B cell (primary cell): ENCODE measurements around the gene OR10G2. TPM values are rescaled to one million over a fixed set of nuclear protein-coding genes. Genes with fewer than 3 reads are reported as not detected.

Experiments
- ATAC-seq: fragments of 200-7000 bp; cut with Tn5 transposase; one replicate; pipeline ENCODE4 v1.10.0; 2021; ENCODE audit warnings: low read depth, mild to moderate bottlenecking, moderate number of reproducible peaks, moderate library complexity
- CTCF ChIA-PET: fragments of 350-600 bp; sonication (Branson Sonifier 250); formaldehyde crosslinking; loops from one replicate; lab custom pipeline; 2021; ENCODE audit warnings: antibody characterized with exemption, inconsistent platforms; lab: Charles Lee
- POLR2A ChIA-PET: fragments of 350-600 bp; sonication (Branson Sonifier 250); formaldehyde crosslinking; loops from one replicate; lab custom pipeline; 2021; ENCODE audit warnings: antibody characterized with exemption; lab: Charles Lee
- DNase-seq: peaks from one replicate; pipeline ENCODE4 v3.0.0; 2013
- H2AFZ ChIP-seq: 2 replicates; pipeline ENCODE4 v1.6.1; 2012; ENCODE audit warnings: mild to moderate bottlenecking, low read depth, low read length; ENCODE audit not compliant: insufficient read depth, poor library complexity, severe bottlenecking
- H3K27ac ChIP-seq, 2 donors: 1 replicate in 1 of 2; 2 replicates in 1 of 2; pipeline ENCODE4 v1.5.1; 2012 to 2013; ENCODE audit warnings: low read length in 2 of 2, mild to moderate bottlenecking in 2 of 2, moderate library complexity in 1 of 2
- H3K27me3 ChIP-seq, 4 experiments: fragments of 200-600 bp in 1 of 4; sonication (generic) in 1 of 4; replicated peaks in 1 of 4; 1 replicate in 2 of 4; 2 replicates in 2 of 4; pipeline versions ENCODE4 v1.6.1 to v1.7.0; 2013 to 2016; ENCODE audit warnings: low read length in 3 of 4, mild to moderate bottlenecking in 2 of 4, mixed read lengths in 1 of 4, moderate library complexity in 1 of 4; ENCODE audit not compliant: insufficient read depth in 4 of 4, control insufficient read depth in 3 of 4; ENCODE audit errors: control extremely low read depth in 1 of 4
- H3K36me3 ChIP-seq, 2 experiments: replicated peaks in 1 of 2; 1 replicate in 1 of 2; 2 replicates in 1 of 2; pipeline versions ENCODE4 v1.6.1 to v1.7.1; 2013; ENCODE audit warnings: low read length in 1 of 2; ENCODE audit not compliant: insufficient read depth in 2 of 2, control insufficient read depth in 1 of 2; ENCODE audit errors: control extremely low read depth in 1 of 2, extremely low read depth in 1 of 2
- H3K4me1 ChIP-seq, 2 donors: fragments of 200-600 bp in 1 of 2; sonication (generic) in 1 of 2; 1 replicate in 1 of 2; 2 replicates in 1 of 2; pipeline versions ENCODE4 v1.5.1 to v1.6.1; 2013 to 2017; ENCODE audit warnings: low read length in 2 of 2; ENCODE audit not compliant: control insufficient read depth in 2 of 2, insufficient read depth in 2 of 2
- H3K4me2 ChIP-seq: replicated peaks from 2 replicates; pipeline ENCODE3; 2012; ENCODE audit warnings: mild to moderate bottlenecking, low read depth, low read length; ENCODE audit not compliant: poor library complexity, severe bottlenecking
- H3K4me3 ChIP-seq, 5 experiments: fragments of 200-600 bp in 1 of 5; sonication (generic) in 1 of 5; 1 replicate in 3 of 5; 2 replicates in 2 of 5; pipeline versions ENCODE4 v1.5.1 to v1.7.0; 2011 to 2016; ENCODE audit warnings: low read length in 4 of 5, mild to moderate bottlenecking in 4 of 5, low read depth in 2 of 5, control low read depth in 1 of 5, moderate library complexity in 1 of 5; ENCODE audit not compliant: insufficient read depth in 1 of 5; ENCODE audit errors: control extremely low read depth in 1 of 5, extremely low read depth in 1 of 5
- H3K79me2 ChIP-seq: fragments of 200-600 bp; sonication (generic); one replicate; pipeline ENCODE4 v1.6.0; 2016; ENCODE audit warnings: low read length; ENCODE audit not compliant: control insufficient read depth, insufficient read depth
- H3K9ac ChIP-seq: fragments of 200-600 bp; sonication (generic); 2 replicates; pipeline ENCODE4 v1.6.1; 2017; ENCODE audit warnings: mild to moderate bottlenecking, low read length, moderate library complexity
- H3K9me3 ChIP-seq, 3 donors: one replicate each; pipeline versions ENCODE4 v1.6.1 to v1.7.1; 2013; ENCODE audit warnings: low read length in 2 of 3; ENCODE audit not compliant: control insufficient read depth in 2 of 3, insufficient read depth in 1 of 3; ENCODE audit errors: control extremely low read depth in 1 of 3
- H4K20me1 ChIP-seq: 2 replicates; pipeline ENCODE4 v1.6.0; 2012; ENCODE audit warnings: mild to moderate bottlenecking, low read length; ENCODE audit not compliant: insufficient read depth, control insufficient read depth, poor library complexity, severe bottlenecking
- H3K27ac Mint-ChIP-seq: one replicate; pipeline ENCODE4 v1.8.0; 2021; ENCODE audit warnings: mixed read lengths
- H3K27me3 Mint-ChIP-seq: one replicate; pipeline ENCODE4 v1.8.0; 2021; ENCODE audit warnings: mixed read lengths
- H3K4me1 Mint-ChIP-seq: one replicate; pipeline ENCODE4 v1.8.0; 2021; ENCODE audit warnings: mixed read lengths
- H3K4me3 Mint-ChIP-seq: one replicate; pipeline ENCODE4 v1.8.0; 2021; ENCODE audit warnings: mixed read lengths
- H3K9me3 Mint-ChIP-seq: one replicate; pipeline ENCODE4 v1.8.0; 2022; ENCODE audit warnings: mixed read lengths; ENCODE audit not compliant: insufficient read depth
- EZH2 ChIP-seq: IDR thresholded peaks from 2 replicates; pipeline ENCODE4 v1.6.1; 2012; ENCODE audit warnings: borderline replicate concordance, low read depth, mild to moderate bottlenecking, moderate library complexity, low read length; ENCODE audit not compliant: insufficient read depth, poor library complexity, severe bottlenecking
- WGBS: methylation state at CpG from one replicate; pipeline ENCODE4 v1.1.5; 2013; ENCODE audit warnings: missing lambda C conversion rate; ENCODE audit not compliant: insufficient coverage; 5-methylcytosine and 5-hydroxymethylcytosine counted together
- intact Hi-C: fragments of 100-400 bp; cut with micrococcal nuclease; formaldehyde crosslinking; loops from one replicate; pipeline ENCODE4 v1.10.0; 2022
- polyA plus RNA-seq: library from polyadenylated mRNA; depleted of rRNA; stranded (reverse); fragments of >200 nt; gene quantifications from 2 replicates; pipeline ENCODE4 v1.2.3, GENCODE V29; 2012
- total RNA-seq, 2 donors: library from RNA; stranded (reverse); fragments of 120-200 nt in 1 of 2; gene quantifications; 1 replicate in 1 of 2; 2 replicates in 1 of 2; pipeline versions ENCODE4 v1.2.3 to v1.2.4, GENCODE V29; 2013 to 2022
- TF ChIP-seq, protein P1 (sequence below): fragments of 200-600 bp; IDR thresholded peaks from one replicate; pipeline ENCODE4 v1.8.0; 2022; ENCODE audit warnings: antibody characterized with exemption, mild to moderate bottlenecking

Gene OR10G2
- total and polyA plus RNA-seq, 2 donors (not counting 1 experiment from before 2014, with no cell fraction given): not detected

DNA sequence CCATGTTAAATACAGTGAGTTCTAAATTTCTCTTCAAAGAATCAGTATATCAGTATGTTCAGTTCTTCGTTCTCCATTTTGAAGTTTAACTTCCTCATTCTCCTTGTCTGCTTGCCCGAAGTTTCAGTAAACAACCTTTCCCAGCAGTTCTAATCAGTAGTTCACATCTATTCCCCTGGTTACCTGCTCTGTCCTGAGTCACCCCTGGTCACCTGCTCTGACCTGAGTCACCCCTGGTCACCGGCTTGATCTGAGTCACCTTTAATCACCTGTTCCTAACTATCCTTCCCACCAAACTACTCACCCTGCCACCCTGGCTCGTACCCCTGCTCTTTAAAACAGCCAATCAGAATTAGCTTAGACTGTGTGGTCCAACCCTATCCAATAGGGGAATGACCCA, 45.4 kb downstream of the OR10G2 start:
- Histone ChIP-seq H3K4me1 (no peaks in the 10 kb centered on the region), H4K20me1 (no peaks in the 10 kb centered on the region), H3K9ac (no peak overlapping the region), H3K27ac (no peak overlapping the region), H3K4me3 (no peak overlapping the region), H3K27me3 (peaks cover 0 to 8% (median 0%) of the 10 kb centered on the region in 4 experiments), H3K36me3 (no peaks in the 10 kb centered on the region), H3K9me3 (peaks cover 6 to 27% (median 10%) of the 10 kb centered on the region in 3 donors), H3K79me2 (no peaks in the 10 kb centered on the region), H2AFZ (no peak overlapping the region), H3K4me2 (no peak overlapping the region)
- peaks cover 27% of the 10 kb centered on the region for H3K27me3 Mint-ChIP-seq
- H3K9me3 Mint-ChIP-seq: peaks cover 7% of the 10 kb centered on the region
- intact Hi-C loops: no loop called here
- TF ChIP-seq EZH2: no peak
- TF ChIP-seq, protein P1, sequence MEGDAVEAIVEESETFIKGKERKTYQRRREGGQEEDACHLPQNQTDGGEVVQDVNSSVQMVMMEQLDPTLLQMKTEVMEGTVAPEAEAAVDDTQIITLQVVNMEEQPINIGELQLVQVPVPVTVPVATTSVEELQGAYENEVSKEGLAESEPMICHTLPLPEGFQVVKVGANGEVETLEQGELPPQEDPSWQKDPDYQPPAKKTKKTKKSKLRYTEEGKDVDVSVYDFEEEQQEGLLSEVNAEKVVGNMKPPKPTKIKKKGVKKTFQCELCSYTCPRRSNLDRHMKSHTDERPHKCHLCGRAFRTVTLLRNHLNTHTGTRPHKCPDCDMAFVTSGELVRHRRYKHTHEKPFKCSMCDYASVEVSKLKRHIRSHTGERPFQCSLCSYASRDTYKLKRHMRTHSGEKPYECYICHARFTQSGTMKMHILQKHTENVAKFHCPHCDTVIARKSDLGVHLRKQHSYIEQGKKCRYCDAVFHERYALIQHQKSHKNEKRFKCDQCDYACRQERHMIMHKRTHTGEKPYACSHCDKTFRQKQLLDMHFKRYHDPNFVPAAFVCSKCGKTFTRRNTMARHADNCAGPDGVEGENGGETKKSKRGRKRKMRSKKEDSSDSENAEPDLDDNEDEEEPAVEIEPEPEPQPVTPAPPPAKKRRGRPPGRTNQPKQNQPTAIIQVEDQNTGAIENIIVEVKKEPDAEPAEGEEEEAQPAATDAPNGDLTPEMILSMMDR: no peak
- H3K27ac Mint-ChIP-seq: no peak overlapping the region
- ATAC-seq (no peak), DNase-seq (no peak)
- 82% methylated on average over 4 of the region's 4 CpGs for WGBS
- no peak overlapping the region for H3K4me3 Mint-ChIP-seq
- H3K4me1 Mint-ChIP-seq: no peaks in the 10 kb centered on the region
- ChIA-PET CTCF (interaction anchor here (0.8 kb wide), 1 partner anchor 140 kb away, joined by 3 read pairs; no protein-coding TSS in a partner anchor), POLR2A (no interaction called here)

Other genes starting within 250 kb of the OR10G2 start
- gene CHD8, start 178.8 kb downstream of the OR10G2 start, total RNA-seq: 155 and 157 TPM in 2 replicates
- gene CHD8, start 178.8 kb downstream of the OR10G2 start, polyA plus RNA-seq: 43.5 and 50.7 TPM in 2 replicates
- gene RAB2B, start 158.0 kb downstream of the OR10G2 start, total RNA-seq: 46.5 and 46.8 TPM in 2 replicates
- gene RAB2B, start 158.0 kb downstream of the OR10G2 start, polyA plus RNA-seq: 13.3 and 16.1 TPM in 2 replicates
- gene TOX4, start 157.7 kb downstream of the OR10G2 start, total RNA-seq: 74.1 and 83.2 TPM in 2 replicates
- gene TOX4, start 157.7 kb downstream of the OR10G2 start, polyA plus RNA-seq: 20.1 and 33.6 TPM in 2 replicates
- 118 and 124 TPM in 2 replicates for gene METTL3, start 123.6 kb downstream of the OR10G2 start, total RNA-seq
- gene METTL3, start 123.6 kb downstream of the OR10G2 start, polyA plus RNA-seq: 161 and 237 TPM in 2 replicates
- gene SALL2, start 108.6 kb downstream of the OR10G2 start, total RNA-seq: 1.3 and 2.5 TPM in 2 replicates
- 0.20 and 0.39 TPM in 2 replicates for gene SALL2, start 108.6 kb downstream of the OR10G2 start, polyA plus RNA-seq
- gene OR10G3, start 54.9 kb downstream of the OR10G2 start, total RNA-seq: not detected in 2 replicates
- gene OR10G3, start 54.9 kb downstream of the OR10G2 start, polyA plus RNA-seq: not detected in 2 replicates
- not detected in 2 replicates for gene OR4E2, start 18.9 kb upstream of the OR10G2 start, total RNA-seq
- gene OR4E2, start 18.9 kb upstream of the OR10G2 start, polyA plus RNA-seq: not detected in 2 replicates
- gene OR4E1, start 38.9 kb upstream of the OR10G2 start, total RNA-seq: not detected in 2 replicates
- not detected in 2 replicates for gene OR4E1, start 38.9 kb upstream of the OR10G2 start, polyA plus RNA-seq